ENCODE results near the gene GFOD1.

The GFOD1 gene

GRCh38 chr6:13428583-13429405, 58.6 kb downstream of the GFOD1 start:
- peaks cover 16% of the 10 kb centered on the region for H3K79me2 ChIP-seq
- H3K27me3 ChIP-seq (ENCODE audit: control insufficient read depth, insufficient read depth, low read length) = no peaks in the 10 kb centered on the region
- H3K36me3 ChIP-seq (ENCODE audit: control insufficient read depth, insufficient read depth, low read length) = no peaks in the 10 kb centered on the region
- H3K4me3 ChIP-seq (ENCODE audit: low read depth, low read length) = no peak overlapping the region
- no peaks in the 10 kb centered on the region for H3K4me1 ChIP-seq
- H3K27ac ChIP-seq = no peak overlapping the region
- no peak overlapping the region for H2AFZ ChIP-seq
- no peaks in the 10 kb centered on the region for H3K9me3 ChIP-seq (ENCODE audit: control insufficient read depth, low read length)
- H3K4me2 ChIP-seq (ENCODE audit: low read length) = no peak overlapping the region
- TF ChIP-seq, protein P1, sequence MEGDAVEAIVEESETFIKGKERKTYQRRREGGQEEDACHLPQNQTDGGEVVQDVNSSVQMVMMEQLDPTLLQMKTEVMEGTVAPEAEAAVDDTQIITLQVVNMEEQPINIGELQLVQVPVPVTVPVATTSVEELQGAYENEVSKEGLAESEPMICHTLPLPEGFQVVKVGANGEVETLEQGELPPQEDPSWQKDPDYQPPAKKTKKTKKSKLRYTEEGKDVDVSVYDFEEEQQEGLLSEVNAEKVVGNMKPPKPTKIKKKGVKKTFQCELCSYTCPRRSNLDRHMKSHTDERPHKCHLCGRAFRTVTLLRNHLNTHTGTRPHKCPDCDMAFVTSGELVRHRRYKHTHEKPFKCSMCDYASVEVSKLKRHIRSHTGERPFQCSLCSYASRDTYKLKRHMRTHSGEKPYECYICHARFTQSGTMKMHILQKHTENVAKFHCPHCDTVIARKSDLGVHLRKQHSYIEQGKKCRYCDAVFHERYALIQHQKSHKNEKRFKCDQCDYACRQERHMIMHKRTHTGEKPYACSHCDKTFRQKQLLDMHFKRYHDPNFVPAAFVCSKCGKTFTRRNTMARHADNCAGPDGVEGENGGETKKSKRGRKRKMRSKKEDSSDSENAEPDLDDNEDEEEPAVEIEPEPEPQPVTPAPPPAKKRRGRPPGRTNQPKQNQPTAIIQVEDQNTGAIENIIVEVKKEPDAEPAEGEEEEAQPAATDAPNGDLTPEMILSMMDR (IDR thresholded peaks at IDR 0.05) = no peak
- no peak overlapping the region for H3K9ac ChIP-seq

DNA sequence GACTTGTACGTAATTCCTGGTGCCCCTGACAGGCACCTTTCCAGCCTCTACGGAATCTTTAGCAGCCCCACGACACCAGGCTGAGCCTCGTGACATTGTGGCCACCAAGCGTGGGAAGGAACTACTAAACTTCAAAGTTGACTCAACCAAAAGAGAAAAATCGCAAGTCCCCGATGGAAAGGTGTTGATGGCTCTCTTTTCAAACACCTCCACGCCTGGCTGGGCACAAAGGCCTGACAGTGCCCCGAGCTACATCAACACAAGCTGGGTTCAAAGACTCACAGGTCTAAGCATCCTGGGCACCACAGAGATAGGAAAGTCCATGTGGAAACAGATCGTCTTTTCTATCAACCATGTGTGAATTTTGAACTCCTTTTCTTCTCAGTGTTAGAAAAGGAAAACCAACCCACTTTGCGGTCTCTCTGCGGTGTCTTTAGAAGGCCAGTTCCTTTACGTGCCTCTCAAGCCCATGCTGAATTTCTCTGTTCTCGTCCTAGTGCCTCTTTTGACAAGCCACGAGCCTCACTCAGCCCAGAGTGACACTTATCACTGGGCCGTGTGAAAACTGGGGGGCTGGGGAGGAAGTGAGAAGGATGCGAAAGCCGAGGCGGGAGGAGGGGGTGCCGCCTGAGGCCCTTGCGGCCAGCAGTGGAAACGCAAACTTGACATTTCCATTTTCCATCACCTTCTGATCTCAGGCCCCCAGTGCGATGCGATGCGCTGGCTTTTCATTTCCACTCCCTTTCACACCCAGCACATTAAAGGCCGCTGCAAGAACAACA, 59.4 kb downstream of the GFOD1 start:
- Histone ChIP-seq H3K9ac (no peak overlapping the region), H3K4me2 (ENCODE audit: low read length) (no peak overlapping the region), H3K79me2 (peaks cover 16% of the 10 kb centered on the region), H3K4me1 (no peaks in the 10 kb centered on the region), H3K27ac (no peak overlapping the region), H2AFZ (no peak overlapping the region), H3K27me3 (ENCODE audit: control insufficient read depth, insufficient read depth, low read length) (no peaks in the 10 kb centered on the region), H3K36me3 (ENCODE audit: control insufficient read depth, insufficient read depth, low read length) (no peaks in the 10 kb centered on the region), H3K4me3 (ENCODE audit: low read depth, low read length) (no peak overlapping the region), H3K9me3 (ENCODE audit: control insufficient read depth, low read length) (no peaks in the 10 kb centered on the region)
- TF ChIP-seq, protein P1 (IDR thresholded peaks at IDR 0.05) = no peak

DNA sequence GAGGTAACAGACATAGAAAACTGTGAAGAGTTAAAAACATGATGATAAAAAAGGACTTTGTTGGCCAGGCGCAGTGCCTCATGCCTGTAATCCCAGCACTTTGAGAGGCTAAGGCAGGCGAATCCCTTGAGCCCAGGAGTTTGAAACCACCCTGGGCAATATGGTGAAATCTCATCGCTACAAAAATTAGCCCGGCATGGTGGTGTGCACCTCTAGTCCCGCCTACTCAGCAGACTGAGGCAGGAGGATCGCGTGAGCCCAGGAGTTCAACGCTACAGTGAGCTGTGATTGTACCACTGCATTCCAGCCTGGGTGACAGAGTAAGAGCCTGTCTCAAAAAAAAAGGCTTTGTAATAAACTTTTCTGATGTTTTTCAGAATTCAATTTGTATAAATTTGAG, 60.1 kb downstream of the GFOD1 start:
- Histone ChIP-seq H2AFZ (no peak overlapping the region), H3K27ac (no peak overlapping the region), H3K4me2 (ENCODE audit: low read length) (no peak overlapping the region), H3K36me3 (ENCODE audit: control insufficient read depth, insufficient read depth, low read length) (no peaks in the 10 kb centered on the region), H3K9ac (no peak overlapping the region), H3K9me3 (ENCODE audit: control insufficient read depth, low read length) (no peaks in the 10 kb centered on the region), H3K27me3 (ENCODE audit: control insufficient read depth, insufficient read depth, low read length) (no peaks in the 10 kb centered on the region), H3K4me3 (ENCODE audit: low read depth, low read length) (no peak overlapping the region), H3K4me1 (no peaks in the 10 kb centered on the region), H3K79me2 (peaks cover 16% of the 10 kb centered on the region)
- TF ChIP-seq, protein P1 (IDR thresholded peaks at IDR 0.05) = no peak

DNA sequence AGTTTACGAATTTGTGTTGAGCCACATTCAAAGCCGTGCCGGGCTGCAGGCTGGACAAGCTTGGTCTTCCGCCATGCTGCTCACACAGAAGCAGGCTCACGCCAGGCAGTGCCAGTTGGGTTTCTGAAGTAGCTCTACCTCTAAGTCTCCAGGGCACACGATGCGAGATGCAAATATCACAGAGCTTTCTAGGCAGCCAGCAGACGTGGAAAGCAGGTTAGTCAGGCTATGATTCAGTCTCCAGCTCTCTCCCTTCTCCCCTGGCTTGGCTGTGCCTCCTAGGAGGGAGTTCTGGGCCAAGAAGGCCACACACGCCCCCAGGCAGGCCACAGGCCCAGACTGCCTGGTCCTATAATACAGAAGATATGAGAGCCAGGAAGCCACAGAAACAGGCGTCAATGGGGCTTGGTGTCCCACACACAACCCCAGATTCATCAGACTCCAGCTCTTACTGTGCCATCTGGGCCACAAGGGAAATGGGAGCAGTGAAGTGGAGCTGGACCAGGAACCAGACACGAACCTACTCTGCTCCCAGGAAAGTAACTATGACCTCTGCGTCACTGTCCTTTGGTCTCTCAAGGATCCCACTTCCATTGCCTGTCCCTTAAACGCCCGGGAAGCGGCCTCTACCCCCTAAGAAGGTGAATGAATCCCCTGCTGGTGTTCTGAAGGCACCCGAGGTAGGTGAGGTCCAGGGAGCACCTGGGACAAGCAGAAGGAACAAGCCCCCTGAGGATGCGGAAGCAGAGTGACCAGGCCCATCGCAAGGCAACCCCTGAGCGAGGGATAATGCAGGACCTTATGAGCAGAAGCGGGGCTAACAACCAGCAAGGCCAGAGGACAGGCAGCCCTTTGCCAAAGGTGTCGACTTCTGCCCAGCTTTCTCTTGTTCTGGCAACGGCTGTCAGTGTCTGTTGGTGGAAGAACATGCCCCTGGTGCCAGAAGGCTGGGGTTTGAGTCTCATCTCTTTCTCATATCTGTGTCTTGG, 61.2 kb downstream of the GFOD1 start:
- Histone ChIP-seq H3K4me3 (ENCODE audit: low read depth, low read length) (no peak overlapping the region), H3K4me1 (peaks cover 3% of the 10 kb centered on the region), H3K79me2 (peaks cover 16% of the 10 kb centered on the region), H3K9me3 (ENCODE audit: control insufficient read depth, low read length) (no peaks in the 10 kb centered on the region), H3K4me2 (ENCODE audit: low read length) (no peak overlapping the region), H3K36me3 (ENCODE audit: control insufficient read depth, insufficient read depth, low read length) (no peaks in the 10 kb centered on the region), H3K27ac (no peak overlapping the region), H3K27me3 (ENCODE audit: control insufficient read depth, insufficient read depth, low read length) (no peaks in the 10 kb centered on the region), H3K9ac (no peak overlapping the region), H2AFZ (no peak overlapping the region)
- TF ChIP-seq, protein P1 (IDR thresholded peaks at IDR 0.05) = no peak
